Measurements from ENCODE around the gene SLC2A6. TPM values are rescaled to one million over a fixed set of nuclear protein-coding genes. Genes with fewer than 3 reads are reported as not detected.

Gene SLC2A6
- total and polyA plus RNA-seq, 10 of the 15 experiments (the other 5 are each of a cell fraction or from before 2014, with no cell fraction given), result 1.1 to 37.9 (median 18.3) TPM

- FAIRE-seq, result no peak
- peak overlapping the region; percentile 83 for H3K27ac ChIP-seq (ENCODE audit: control insufficient read depth, insufficient read depth)
- TSS peak; percentile 73 for BruUV-seq (replicated peaks)
- peak overlapping the region; percentile 74 for H3K4me2 ChIP-seq (ENCODE audit: control insufficient read depth, insufficient read depth)
- H3K4me3 ChIP-seq, result peak overlapping the region; percentile 94
- ChIA-PET RAD21 (ENCODE audit: unreplicated experiment) (interaction anchor here (1.1 to 3.1 kb wide), 7 partner anchors 17 to 334 kb away, joined by 3 to 20 read pairs (median 3); partner anchors contain the start of genes ADAMTS13, CACFD1, SURF1 and SURF2), CTCF (interaction anchor here (1.0 to 3.5 kb wide), 6 partner anchors 15 to 328 kb away, joined by 3 to 17 read pairs (median 4); partner anchors contain the start of gene CACFD1), POLR2A (interaction anchor here (0.5 to 4.0 kb wide), 6 partner anchors 11 to 447 kb away, joined by 3 to 27 read pairs (median 6); partner anchors contain the start of genes ADAMTS13, CACFD1, GTF3C5 and REXO4), SMC1A (ENCODE audit: uncharacterized antibody, unreplicated experiment) (interaction anchor here (0.9 to 1.9 kb wide), 3 partner anchors 18 to 143 kb away, joined by 3 to 9 read pairs (median 3); partner anchors contain the start of gene CACFD1)
- peaks cover 30% of the 10 kb centered on the region for H3K79me2 ChIP-seq (ENCODE audit: control insufficient read depth, insufficient read depth, low read length)
- 48% methylated on average over 4 of the region's 4 CpGs for WGBS (ENCODE audit: insufficient coverage, insufficient replicate concordance, low lambda C conversion rate, missing lambda C conversion rate)
- H3K9me3 ChIP-seq (replicated peaks; ENCODE audit: control insufficient read depth, insufficient read depth, low read length), result no peaks in the 10 kb centered on the region
- no peak for DNase-seq (ENCODE audit: low read depth, low spot score)
- H4K20me1 ChIP-seq (ENCODE audit: control insufficient read depth, insufficient read depth), result peaks cover 3% of the 10 kb centered on the region; the same call in 1 of the 2 replicates
- H3K9ac ChIP-seq (ENCODE audit: control insufficient read depth, insufficient read depth, low read length), result peak overlapping the region; percentile 74
- peaks cover 15% of the 10 kb centered on the region for H3K4me1 ChIP-seq (ENCODE audit: control insufficient read depth, insufficient read depth, low read length)
- ATAC-seq, result no peak
- TF ChIP-seq RAD21 (IDR thresholded peaks at IDR 0.05; ENCODE audit: insufficient read depth, low read depth, low read length), result no peak
- TF ChIP-seq PKNOX1 (IDR thresholded peaks at IDR 0.05), result no peak
- TF ChIP-seq BMI1 (IDR thresholded peaks at IDR 0.05; ENCODE audit: borderline replicate concordance), result no peak
- TF ChIP-seq ZNF622 (IDR thresholded peaks at IDR 0.05), result no peak
- TF ChIP-seq MYC (IDR thresholded peaks at IDR 0.05; ENCODE audit: insufficient read depth, insufficient read length, insufficient replicate concordance, low read length, severe bottlenecking), result no peak
- TF ChIP-seq ZBED1 (IDR thresholded peaks at IDR 0.05; ENCODE audit: borderline replicate concordance), result no peak
- no peak for TF ChIP-seq NR2C1 (IDR thresholded peaks at IDR 0.05)
- no peak for TF ChIP-seq EED (IDR thresholded peaks at IDR 0.05; ENCODE audit: low read depth)
- TF ChIP-seq NFYA (IDR thresholded peaks at IDR 0.05; ENCODE audit: borderline replicate concordance, low read depth, low read length), result no peak
- TF ChIP-seq ZZZ3 (IDR thresholded peaks at IDR 0.05; ENCODE audit: control insufficient read depth, insufficient read length, low read depth), result no peak
- TF ChIP-seq ATF2 (IDR thresholded peaks at IDR 0.05; ENCODE audit: low read length), result no peak
- TF ChIP-seq, protein P1, sequence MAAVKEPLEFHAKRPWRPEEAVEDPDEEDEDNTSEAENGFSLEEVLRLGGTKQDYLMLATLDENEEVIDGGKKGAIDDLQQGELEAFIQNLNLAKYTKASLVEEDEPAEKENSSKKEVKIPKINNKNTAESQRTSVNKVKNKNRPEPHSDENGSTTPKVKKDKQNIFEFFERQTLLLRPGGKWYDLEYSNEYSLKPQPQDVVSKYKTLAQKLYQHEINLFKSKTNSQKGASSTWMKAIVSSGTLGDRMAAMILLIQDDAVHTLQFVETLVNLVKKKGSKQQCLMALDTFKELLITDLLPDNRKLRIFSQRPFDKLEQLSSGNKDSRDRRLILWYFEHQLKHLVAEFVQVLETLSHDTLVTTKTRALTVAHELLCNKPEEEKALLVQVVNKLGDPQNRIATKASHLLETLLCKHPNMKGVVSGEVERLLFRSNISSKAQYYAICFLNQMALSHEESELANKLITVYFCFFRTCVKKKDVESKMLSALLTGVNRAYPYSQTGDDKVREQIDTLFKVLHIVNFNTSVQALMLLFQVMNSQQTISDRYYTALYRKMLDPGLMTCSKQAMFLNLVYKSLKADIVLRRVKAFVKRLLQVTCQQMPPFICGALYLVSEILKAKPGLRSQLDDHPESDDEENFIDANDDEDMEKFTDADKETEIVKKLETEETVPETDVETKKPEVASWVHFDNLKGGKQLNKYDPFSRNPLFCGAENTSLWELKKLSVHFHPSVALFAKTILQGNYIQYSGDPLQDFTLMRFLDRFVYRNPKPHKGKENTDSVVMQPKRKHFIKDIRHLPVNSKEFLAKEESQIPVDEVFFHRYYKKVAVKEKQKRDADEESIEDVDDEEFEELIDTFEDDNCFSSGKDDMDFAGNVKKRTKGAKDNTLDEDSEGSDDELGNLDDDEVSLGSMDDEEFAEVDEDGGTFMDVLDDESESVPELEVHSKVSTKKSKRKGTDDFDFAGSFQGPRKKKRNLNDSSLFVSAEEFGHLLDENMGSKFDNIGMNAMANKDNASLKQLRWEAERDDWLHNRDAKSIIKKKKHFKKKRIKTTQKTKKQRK (IDR thresholded peaks at IDR 0.05; ENCODE audit: low read depth, low read length), result no peak
- no peak for TF ChIP-seq POLR2AphosphoS5 (IDR thresholded peaks at IDR 0.05; ENCODE audit: low read length)
- no peak for TF ChIP-seq DPF2 (IDR thresholded peaks at IDR 0.05)
- no peak for TF ChIP-seq POU2F2 (IDR thresholded peaks at IDR 0.05; ENCODE audit: borderline replicate concordance, low read depth, low read length)
- TF ChIP-seq SIX5 (IDR thresholded peaks at IDR 0.05; ENCODE audit: low read depth, low read length, severe bottlenecking), result no peak
- TF ChIP-seq CEBPB (IDR thresholded peaks at IDR 0.05; ENCODE audit: borderline replicate concordance in 1 of 2, low read depth in 2 of 2, low read length in 2 of 2), result no peak
- no peaks in the 10 kb centered on the region for H3K27me3 ChIP-seq (replicated peaks in 1 of 2; ENCODE audit: control insufficient read depth in 2 of 2, insufficient read depth in 2 of 2, low read length in 1 of 2)
- H2AFZ ChIP-seq (ENCODE audit: control insufficient read depth, low read depth, low read length), result no peak overlapping the region
- in situ Hi-C loops (cut with MboI), result no loop called here
- intact Hi-C loops (cut with micrococcal nuclease; ENCODE audit: unreplicated experiment), result loop anchor here (5.0 kb wide), 2 partner anchors 60 to 130 kb away; partner anchors contain the start of genes MED22, REXO4 and RPL7A
- H3K36me3 ChIP-seq (ENCODE audit: control insufficient read depth in 2 of 2, insufficient read depth in 2 of 2, low read length in 1 of 2), result peaks cover 9 to 21% of the 10 kb centered on the region in 2 experiments; a peak in 3 of 4 replicates
These were observed 1.4 kb downstream of the SLC2A6 start for GRCh38 chr9:133477461-133477860.
